Measurements from ENCODE around the gene CLDN6. TPM values are rescaled to one million over a fixed set of nuclear protein-coding genes. Genes with fewer than 3 reads are reported as not detected.
A peak's percentile ranks its signal among the peaks of the same experiment; 100 is the strongest.

Gene CLDN6
- total RNA-seq, 4 donors from 2014 or later: not detected

DNA sequence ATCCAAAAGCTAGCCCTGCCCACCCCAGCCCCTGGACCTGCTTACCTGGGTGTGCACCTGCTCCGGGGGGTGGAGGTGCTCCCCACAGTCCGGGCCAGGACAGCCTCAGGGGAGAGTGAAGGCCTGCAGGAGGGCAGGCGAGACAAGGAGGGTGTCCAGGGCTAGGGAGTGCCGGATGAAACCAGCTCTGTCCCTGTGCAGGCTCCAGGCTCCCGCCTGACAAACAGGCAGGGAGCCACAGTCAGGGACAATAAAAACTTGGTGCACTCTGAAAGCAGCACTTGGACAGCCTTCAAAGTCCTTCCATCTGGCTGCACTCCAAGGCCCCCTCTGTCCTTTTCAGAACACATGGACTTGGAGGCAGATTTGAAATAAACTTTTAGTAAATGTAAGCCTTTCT is 44.9 kb downstream of the CLDN6 start:
- no peak overlapping the region for H3K27ac ChIP-seq
- no peaks in the 10 kb centered on the region for H3K9me3 ChIP-seq
- peak; percentile 78 to 83 for DNase-seq
- H3K4me3 ChIP-seq (replicated peaks in 1 of 3): no peak overlapping the region
- 29 to 58% methylated on average over 4 of the region's 5 CpGs for WGBS, 2 donors
- no peaks in the 10 kb centered on the region for H3K27me3 ChIP-seq
- no peaks in the 10 kb centered on the region for H3K36me3 ChIP-seq
- no peak for TF ChIP-seq POLR2A (IDR thresholded peaks at IDR 0.05)
- TF ChIP-seq, protein P1, sequence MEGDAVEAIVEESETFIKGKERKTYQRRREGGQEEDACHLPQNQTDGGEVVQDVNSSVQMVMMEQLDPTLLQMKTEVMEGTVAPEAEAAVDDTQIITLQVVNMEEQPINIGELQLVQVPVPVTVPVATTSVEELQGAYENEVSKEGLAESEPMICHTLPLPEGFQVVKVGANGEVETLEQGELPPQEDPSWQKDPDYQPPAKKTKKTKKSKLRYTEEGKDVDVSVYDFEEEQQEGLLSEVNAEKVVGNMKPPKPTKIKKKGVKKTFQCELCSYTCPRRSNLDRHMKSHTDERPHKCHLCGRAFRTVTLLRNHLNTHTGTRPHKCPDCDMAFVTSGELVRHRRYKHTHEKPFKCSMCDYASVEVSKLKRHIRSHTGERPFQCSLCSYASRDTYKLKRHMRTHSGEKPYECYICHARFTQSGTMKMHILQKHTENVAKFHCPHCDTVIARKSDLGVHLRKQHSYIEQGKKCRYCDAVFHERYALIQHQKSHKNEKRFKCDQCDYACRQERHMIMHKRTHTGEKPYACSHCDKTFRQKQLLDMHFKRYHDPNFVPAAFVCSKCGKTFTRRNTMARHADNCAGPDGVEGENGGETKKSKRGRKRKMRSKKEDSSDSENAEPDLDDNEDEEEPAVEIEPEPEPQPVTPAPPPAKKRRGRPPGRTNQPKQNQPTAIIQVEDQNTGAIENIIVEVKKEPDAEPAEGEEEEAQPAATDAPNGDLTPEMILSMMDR (IDR thresholded peaks at IDR 0.05): no peak
- intact Hi-C loops (cut with DNase I): no loop called here
- H3K4me1 ChIP-seq: peaks cover 20 to 38% of the 10 kb centered on the region in 2 donors

GRCh38 chr16:2971985-2972784 is 45.8 kb downstream of the CLDN6 start:
- WGBS, 2 donors: 83 to 89% methylated on average over 10 to 13 of the region's 15 CpGs
- Histone ChIP-seq H3K27ac (no peak overlapping the region), H3K9me3 (no peaks in the 10 kb centered on the region), H3K36me3 (no peaks in the 10 kb centered on the region), H3K4me3 (replicated peaks in 1 of 3) (no peak overlapping the region), H3K4me1 (peaks cover 20 to 37% of the 10 kb centered on the region in 2 donors), H3K27me3 (peaks cover 3% of the 10 kb centered on the region)
- TF ChIP-seq, protein P1 (IDR thresholded peaks at IDR 0.05): no peak
- no peak for TF ChIP-seq POLR2A (IDR thresholded peaks at IDR 0.05)
- DNase-seq: no peak
- intact Hi-C loops (cut with DNase I): no loop called here

DNA sequence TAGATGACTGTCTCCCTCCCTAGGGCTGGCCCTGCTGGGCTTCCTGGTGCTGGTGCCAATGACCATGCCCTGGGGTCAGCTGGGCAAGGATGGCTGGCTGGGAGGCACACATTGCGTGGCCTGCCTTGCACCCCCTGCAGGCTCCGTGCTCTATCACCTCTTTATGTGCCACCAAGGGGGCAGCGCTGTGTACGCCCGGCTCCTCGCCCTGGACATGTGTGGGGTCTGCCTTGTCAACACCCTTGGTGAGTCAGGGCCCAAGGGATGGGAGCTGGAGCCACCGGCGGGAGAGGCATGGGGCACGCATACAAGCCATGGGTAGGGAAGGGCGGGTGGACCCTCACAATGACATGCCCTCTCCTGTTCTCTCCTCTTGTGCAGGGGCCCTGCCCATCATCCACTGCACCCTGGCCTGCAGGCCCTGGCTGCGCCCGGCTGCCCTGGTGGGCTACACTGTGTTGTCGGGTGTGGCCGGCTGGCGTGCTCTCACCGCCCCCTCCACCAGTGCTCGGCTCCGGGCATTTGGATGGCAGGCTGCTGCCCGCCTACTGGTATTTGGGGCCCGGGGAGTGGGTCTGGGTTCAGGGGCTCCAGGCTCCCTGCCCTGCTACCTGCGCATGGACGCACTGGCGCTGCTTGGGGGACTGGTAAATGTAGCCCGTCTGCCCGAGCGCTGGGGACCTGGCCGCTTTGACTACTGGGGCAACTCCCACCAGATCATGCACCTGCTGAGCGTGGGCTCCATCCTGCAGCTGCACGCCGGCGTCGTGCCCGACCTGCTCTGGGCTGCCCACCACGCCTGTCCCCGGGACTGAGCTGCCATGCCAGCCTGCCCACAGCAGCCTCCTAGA is 46.6 kb downstream of the CLDN6 start:
- H3K27ac ChIP-seq: no peak overlapping the region
- 94 to 96% methylated on average over 15 to 20 of the region's 35 CpGs for WGBS, 2 donors
- no peaks in the 10 kb centered on the region for H3K36me3 ChIP-seq
- intact Hi-C loops (cut with DNase I): no loop called here
- DNase-seq: no peak
- TF ChIP-seq, protein P1 (IDR thresholded peaks at IDR 0.05): no peak
- TF ChIP-seq POLR2A (IDR thresholded peaks at IDR 0.05): no peak
- H3K4me1 ChIP-seq: peaks cover 25 to 45% of the 10 kb centered on the region in 2 donors
- H3K4me3 ChIP-seq (replicated peaks in 1 of 3): no peak overlapping the region
- H3K27me3 ChIP-seq: peaks cover 12% of the 10 kb centered on the region
- no peaks in the 10 kb centered on the region for H3K9me3 ChIP-seq

DNA sequence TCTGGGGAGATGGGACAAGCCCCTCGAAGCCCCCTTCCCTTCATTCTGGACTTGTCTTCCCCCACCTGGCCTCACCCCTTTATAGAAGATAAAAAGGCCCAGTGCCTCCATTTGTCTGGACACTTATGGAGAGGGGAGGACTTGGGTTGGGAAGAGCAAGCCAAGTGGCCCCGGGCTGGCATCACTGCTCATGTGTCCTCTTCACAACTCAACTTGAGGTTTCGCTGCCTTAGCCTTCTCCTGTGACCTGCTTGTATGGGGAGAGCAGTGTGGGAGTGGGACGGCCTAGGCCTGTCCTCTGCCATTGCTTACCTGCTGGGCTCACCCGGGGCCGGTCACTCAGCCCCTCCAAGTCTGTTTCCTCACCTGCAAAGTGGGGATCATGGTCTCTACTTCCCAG is 47.4 kb downstream of the CLDN6 start:
- no peaks in the 10 kb centered on the region for H3K36me3 ChIP-seq
- no peaks in the 10 kb centered on the region for H3K9me3 ChIP-seq
- no peak overlapping the region for H3K27ac ChIP-seq
- 82 to 84% methylated on average over 6 of the region's 6 CpGs for WGBS, 2 donors
- peaks cover 19% of the 10 kb centered on the region for H3K27me3 ChIP-seq
- TF ChIP-seq, protein P1 (IDR thresholded peaks at IDR 0.05): no peak
- TF ChIP-seq POLR2A (IDR thresholded peaks at IDR 0.05): no peak
- H3K4me1 ChIP-seq: peaks cover 25 to 45% of the 10 kb centered on the region in 2 donors
- intact Hi-C loops (cut with DNase I): no loop called here
- no peak overlapping the region for H3K4me3 ChIP-seq (replicated peaks in 1 of 3)
- DNase-seq: no peak

All from thyroid gland (tissue), 4 donors.